GM12878 (cell line): ENCODE results near the gene HOTAIR. TPM values are rescaled to one million over a fixed set of nuclear protein-coding genes. Genes with fewer than 3 reads are reported as not detected.

Source experiments
- ASH2L ChIP-seq: fragments of 300-600, 200-600 bp; sonication (generic); IDR thresholded peaks from 2 replicates; pipeline ENCODE4 v1.6.1; 2017; ENCODE audit warnings: low read depth, mild to moderate bottlenecking, borderline replicate concordance
- CBFB ChIP-seq: IDR thresholded peaks from 2 replicates; pipeline ENCODE4 v1.6.1; 2016; ENCODE audit warnings: antibody characterized with exemption, low read depth
- CBX3 ChIP-seq: fragments of 200-600 bp; sonication (generic); IDR thresholded peaks from 2 replicates; pipeline ENCODE4 v1.6.1; 2016; ENCODE audit warnings: low read depth, borderline replicate concordance
- CHD1 ChIP-seq: IDR thresholded peaks from 2 replicates; pipeline ENCODE4 v1.6.1; 2012; ENCODE audit warnings: low read depth, low read length, improper control_type of control experiment
- CREM ChIP-seq: IDR thresholded peaks from 2 replicates; pipeline ENCODE4 v1.6.1; 2014; ENCODE audit warnings: antibody characterized with exemption, low read depth
- EED ChIP-seq: sonication (generic); IDR thresholded peaks from 2 replicates; pipeline ENCODE4 v1.6.1; 2016; ENCODE audit warnings: antibody characterized with exemption, low read depth
- ESRRA ChIP-seq: IDR thresholded peaks from 2 replicates; pipeline ENCODE4 v1.6.1; 2012; ENCODE audit warnings: mild to moderate bottlenecking, low read length, improper control_type of control experiment
- EZH2 ChIP-seq: IDR thresholded peaks from 2 replicates; pipeline ENCODE4 v1.6.1; 2012; ENCODE audit warnings: low read depth, mild to moderate bottlenecking, control low read depth, inconsistent platforms, low read length, borderline replicate concordance; ENCODE audit not compliant: control insufficient read depth
- GATAD2B ChIP-seq: fragments of 450-650 bp; conservative IDR thresholded peaks from 2 replicates; pipeline ENCODE4 v1.6.1; 2017; ENCODE audit warnings: low read depth, mild to moderate bottlenecking, moderate library complexity
- HDAC6 ChIP-seq: fragments of 200-600 bp; sonication (generic); IDR thresholded peaks from one replicate; pipeline ENCODE4 v1.8.0; 2017; ENCODE audit warnings: antibody characterized with exemption; ENCODE audit not compliant: unreplicated experiment
- IRF4 ChIP-seq: IDR thresholded peaks from 2 replicates; pipeline ENCODE4 v1.6.1; 2011; ENCODE audit warnings: low read depth, low read length
- NBN ChIP-seq: fragments of 450-650 bp; IDR thresholded peaks from 2 replicates; pipeline ENCODE4 v1.6.1; 2016
- NFYB ChIP-seq: IDR thresholded peaks from 2 replicates; pipeline ENCODE4 v1.6.1; 2011; ENCODE audit warnings: low read depth, mild to moderate bottlenecking, low read length, improper control_type of control experiment, moderate library complexity; ENCODE audit not compliant: insufficient read depth
- NR2F1 ChIP-seq: fragments of 450-650 bp; conservative IDR thresholded peaks from 2 replicates; pipeline ENCODE4 v1.6.1; 2017; ENCODE audit warnings: mild to moderate bottlenecking
- PAX8 ChIP-seq: fragments of 450-650 bp; IDR thresholded peaks from 2 replicates; pipeline ENCODE4 v1.6.1; 2017; ENCODE audit warnings: mild to moderate bottlenecking, moderate library complexity
- PML ChIP-seq: IDR thresholded peaks from 2 replicates; pipeline ENCODE4 v1.6.1; 2012; ENCODE audit warnings: low read length, inconsistent platforms
- POLR2A ChIP-seq: IDR thresholded peaks from 2 replicates; pipeline ENCODE4 v1.6.1; 2011; ENCODE audit warnings: low read depth, mild to moderate bottlenecking, low read length
- RCOR1 ChIP-seq: conservative IDR thresholded peaks from 2 replicates; pipeline ENCODE4 v1.6.1; 2012; ENCODE audit warnings: low read depth, low read length, improper control_type of control experiment
- SIN3A ChIP-seq: IDR thresholded peaks from 2 replicates; pipeline ENCODE4 v1.6.1; 2012; ENCODE audit warnings: low read depth, low read length, improper control_type of control experiment
- SIX5 ChIP-seq: IDR thresholded peaks from 2 replicates; pipeline ENCODE4 v1.6.1; 2011; ENCODE audit warnings: mild to moderate bottlenecking, low read depth, low read length, moderate library complexity; ENCODE audit not compliant: severe bottlenecking
- SMAD5 ChIP-seq: IDR thresholded peaks from 2 replicates; pipeline ENCODE4 v1.6.1; 2016; ENCODE audit warnings: antibody characterized with exemption, low read depth
- SMARCA5 ChIP-seq: fragments of 450-650 bp; IDR thresholded peaks from 2 replicates; pipeline ENCODE4 v1.6.1; 2017; ENCODE audit warnings: mild to moderate bottlenecking
- SP1 ChIP-seq: IDR thresholded peaks from one replicate; pipeline ENCODE4 v1.6.1; 2011; ENCODE audit warnings: low read depth, low read length
- STAT1 ChIP-seq: fragments of 450-650 bp; conservative IDR thresholded peaks from 2 replicates; pipeline ENCODE4 v1.6.1; 2014; ENCODE audit warnings: antibody characterized with exemption, mild to moderate bottlenecking
- STAT3 ChIP-seq: IDR thresholded peaks from 2 replicates; pipeline ENCODE4 v1.6.1; 2011; ENCODE audit warnings: low read depth, low read length, improper control_type of control experiment
- TCF7 ChIP-seq: IDR thresholded peaks from 2 replicates; pipeline ENCODE4 v1.6.1; 2014; ENCODE audit warnings: antibody characterized with exemption, borderline replicate concordance
- WRNIP1 ChIP-seq: IDR thresholded peaks from 2 replicates; pipeline ENCODE4 v1.6.1; 2011; ENCODE audit warnings: low read depth, low read length, improper control_type of control experiment, borderline replicate concordance
- ZNF384 ChIP-seq: IDR thresholded peaks from 2 replicates; pipeline ENCODE4 v1.6.1; 2012; ENCODE audit warnings: low read depth, mild to moderate bottlenecking, low read length, improper control_type of control experiment, borderline replicate concordance
- ZSCAN29 ChIP-seq: fragments of 450-650 bp; IDR thresholded peaks from 2 replicates; pipeline ENCODE4 v1.6.1; 2017; ENCODE audit warnings: mild to moderate bottlenecking, moderate library complexity
- ZZZ3 ChIP-seq: IDR thresholded peaks from 2 replicates; pipeline ENCODE4 v1.6.1; 2011; ENCODE audit warnings: low read depth; ENCODE audit not compliant: control insufficient read depth, insufficient read length
- polyA plus RNA-seq, 11 experiments: library from polyadenylated mRNA; depleted of rRNA in 4 of 11; unstranded in 6 of 11; stranded (reverse) in 5 of 11; fragments of >200 nt; fragmentation: Nextera tagmentation in 4 of 11; fragmentation: Illumina TruSeq in 1 of 11; extraction: Ambion mirVana in 4 of 11; extraction: Trizol in 1 of 11; gene quantifications; 1 replicate in 1 of 11; 2 replicates in 10 of 11; pipeline versions ENCODE4 v1.2.1 to v1.2.3, GENCODE V29; 2011 to 2016; ENCODE audit warnings: inconsistent platforms in 2 of 11, missing spikeins in 2 of 11, low read depth in 1 of 11
- total RNA-seq, 4 experiments: library from RNA; depleted of rRNA in 3 of 4; stranded (reverse); fragments of >200 nt in 3 of 4; fragmentation: Illumina TruSeq in 1 of 4; extraction: Trizol in 1 of 4; gene quantifications; 2 replicates each; pipeline versions ENCODE4 v1.2.1 to v1.2.3, GENCODE V29; 2013 to 2021
- TF ChIP-seq, protein P1 (sequence below): fragments of 450-650 bp; IDR thresholded peaks from 2 replicates; pipeline ENCODE4 v1.6.1; 2017; ENCODE audit warnings: mild to moderate bottlenecking
- TF ChIP-seq, protein P2 (sequence below): IDR thresholded peaks from 2 replicates; pipeline ENCODE4 v1.6.1; 2011; ENCODE audit warnings: low read depth, low read length, improper control_type of control experiment, borderline replicate concordance
- TF ChIP-seq, protein P3 (sequence below): fragments of 450-650 bp; IDR thresholded peaks from 2 replicates; pipeline ENCODE4 v1.6.1; 2017; ENCODE audit warnings: borderline replicate concordance

HOTAIR gene
- total and polyA plus RNA-seq, 10 of the 15 experiments (the other 5 are each of a cell fraction or from before 2014, with no cell fraction given): not detected

DNA sequence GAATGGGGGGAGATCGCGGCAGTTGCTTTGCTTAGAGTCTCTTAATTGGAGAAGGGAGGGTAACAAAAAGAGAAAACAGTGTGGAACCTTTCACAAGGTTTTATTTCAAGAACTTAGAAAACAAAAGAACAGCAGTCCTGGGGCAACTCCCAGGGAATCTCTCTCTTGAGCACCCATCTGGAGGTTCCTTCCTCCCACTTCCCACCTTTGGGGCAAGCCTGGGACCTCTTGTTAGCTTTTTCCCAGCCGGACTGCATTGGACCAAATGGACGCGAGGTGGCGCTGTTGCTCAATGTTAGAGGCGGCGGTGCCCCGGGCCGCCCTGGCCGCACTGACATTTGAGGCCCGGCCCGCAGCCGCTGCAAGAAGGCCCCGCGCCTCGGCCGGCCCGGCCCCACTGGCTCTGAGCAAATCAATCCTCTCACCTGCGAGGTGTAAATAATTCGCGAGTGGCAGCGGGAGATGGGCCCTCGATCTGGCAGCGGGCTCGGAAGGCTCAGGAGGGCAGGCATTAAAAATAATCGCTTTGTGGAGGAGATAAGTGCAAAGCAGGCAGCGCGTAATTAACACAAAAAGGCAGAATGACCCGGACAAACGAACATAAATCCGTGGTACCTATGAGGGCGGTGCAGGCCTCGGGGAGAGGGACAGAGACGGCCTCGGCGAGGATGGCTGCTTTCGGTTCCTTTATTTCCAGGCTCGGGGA, 31.3 kb upstream of the HOTAIR start (continued):
- TF ChIP-seq TCF7: no peak
- TF ChIP-seq CBFB: no peak
- TF ChIP-seq SIN3A: no peak
- no peak; the same call in 1 of the 2 replicates for TF ChIP-seq ZNF384
- no peak for TF ChIP-seq ZZZ3
- no peak for TF ChIP-seq CHD1
- no peak for TF ChIP-seq CREM
- no peak for TF ChIP-seq ESRRA
- TF ChIP-seq, protein P1, sequence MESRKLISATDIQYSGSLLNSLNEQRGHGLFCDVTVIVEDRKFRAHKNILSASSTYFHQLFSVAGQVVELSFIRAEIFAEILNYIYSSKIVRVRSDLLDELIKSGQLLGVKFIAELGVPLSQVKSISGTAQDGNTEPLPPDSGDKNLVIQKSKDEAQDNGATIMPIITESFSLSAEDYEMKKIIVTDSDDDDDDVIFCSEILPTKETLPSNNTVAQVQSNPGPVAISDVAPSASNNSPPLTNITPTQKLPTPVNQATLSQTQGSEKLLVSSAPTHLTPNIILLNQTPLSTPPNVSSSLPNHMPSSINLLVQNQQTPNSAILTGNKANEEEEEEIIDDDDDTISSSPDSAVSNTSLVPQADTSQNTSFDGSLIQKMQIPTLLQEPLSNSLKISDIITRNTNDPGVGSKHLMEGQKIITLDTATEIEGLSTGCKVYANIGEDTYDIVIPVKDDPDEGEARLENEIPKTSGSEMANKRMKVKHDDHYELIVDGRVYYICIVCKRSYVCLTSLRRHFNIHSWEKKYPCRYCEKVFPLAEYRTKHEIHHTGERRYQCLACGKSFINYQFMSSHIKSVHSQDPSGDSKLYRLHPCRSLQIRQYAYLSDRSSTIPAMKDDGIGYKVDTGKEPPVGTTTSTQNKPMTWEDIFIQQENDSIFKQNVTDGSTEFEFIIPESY: no peak
- TF ChIP-seq IRF4: no peak
- no peak for TF ChIP-seq SIX5
- no peak for TF ChIP-seq RCOR1
- no peak for TF ChIP-seq PAX8
- TF ChIP-seq WRNIP1: no peak
- no peak for TF ChIP-seq STAT1
- TF ChIP-seq POLR2A: no peak
- TF ChIP-seq EZH2: 0 out of 2 replicates have a peak, but pooled peaks have one; percentile 64
- peak; percentile 76; the same call in 1 of the 2 replicates for TF ChIP-seq GATAD2B
- no peak for TF ChIP-seq ASH2L
- TF ChIP-seq NBN: no peak; the same call in 1 of the 2 replicates
- TF ChIP-seq SMARCA5: peak; percentile 81; the same call in 1 of the 2 replicates
- no peak for TF ChIP-seq NFYB
- no peak for TF ChIP-seq NR2F1
- TF ChIP-seq, protein P2, sequence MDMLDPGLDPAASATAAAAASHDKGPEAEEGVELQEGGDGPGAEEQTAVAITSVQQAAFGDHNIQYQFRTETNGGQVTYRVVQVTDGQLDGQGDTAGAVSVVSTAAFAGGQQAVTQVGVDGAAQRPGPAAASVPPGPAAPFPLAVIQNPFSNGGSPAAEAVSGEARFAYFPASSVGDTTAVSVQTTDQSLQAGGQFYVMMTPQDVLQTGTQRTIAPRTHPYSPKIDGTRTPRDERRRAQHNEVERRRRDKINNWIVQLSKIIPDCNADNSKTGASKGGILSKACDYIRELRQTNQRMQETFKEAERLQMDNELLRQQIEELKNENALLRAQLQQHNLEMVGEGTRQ: no peak
- no peak for TF ChIP-seq PML
- no peak for TF ChIP-seq STAT3
- no peak for TF ChIP-seq EED
- TF ChIP-seq SMAD5: no peak
- TF ChIP-seq, protein P3, sequence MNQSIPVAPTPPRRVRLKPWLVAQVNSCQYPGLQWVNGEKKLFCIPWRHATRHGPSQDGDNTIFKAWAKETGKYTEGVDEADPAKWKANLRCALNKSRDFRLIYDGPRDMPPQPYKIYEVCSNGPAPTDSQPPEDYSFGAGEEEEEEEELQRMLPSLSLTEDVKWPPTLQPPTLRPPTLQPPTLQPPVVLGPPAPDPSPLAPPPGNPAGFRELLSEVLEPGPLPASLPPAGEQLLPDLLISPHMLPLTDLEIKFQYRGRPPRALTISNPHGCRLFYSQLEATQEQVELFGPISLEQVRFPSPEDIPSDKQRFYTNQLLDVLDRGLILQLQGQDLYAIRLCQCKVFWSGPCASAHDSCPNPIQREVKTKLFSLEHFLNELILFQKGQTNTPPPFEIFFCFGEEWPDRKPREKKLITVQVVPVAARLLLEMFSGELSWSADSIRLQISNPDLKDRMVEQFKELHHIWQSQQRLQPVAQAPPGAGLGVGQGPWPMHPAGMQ: no peak
- TF ChIP-seq ZSCAN29: no peak
- no peak for TF ChIP-seq CBX3
- TF ChIP-seq SP1: no peak
- no peak for TF ChIP-seq HDAC6
